RKO (cell line): ENCODE results near the gene SP4.

ENCODE experiments used
- DNase-seq: peaks from one replicate; pipeline ENCODE4 v3.0.0-alpha.2; 2016; ENCODE audit warnings: low spot score

SP4 gene

GRCh38 chr7:21443149-21443841, 15.4 kb downstream of the SP4 start:
- DNase-seq = no peak

- no peak for DNase-seq
Measured at GRCh38 chr7:21448974-21449373, 21.1 kb downstream of the SP4 start.

- no peak for DNase-seq
Measured at GRCh38 chr7:21450076-21450475, 22.2 kb downstream of the SP4 start.

- no peak for DNase-seq
Measured at GRCh38 chr7:21450941-21451340, 23.1 kb downstream of the SP4 start.

- no peak for DNase-seq
Measured at GRCh38 chr7:21454182-21454581, 26.3 kb downstream of the SP4 start.

GRCh38 chr7:21454906-21455305, 27.0 kb downstream of the SP4 start:
- DNase-seq = no peak

GRCh38 chr7:21461282-21461681, 33.4 kb downstream of the SP4 start:
- no peak for DNase-seq

GRCh38 chr7:21462081-21462480, 34.2 kb downstream of the SP4 start:
- no peak for DNase-seq

- no peak for DNase-seq
Measured at GRCh38 chr7:21463524-21463923, 35.6 kb downstream of the SP4 start.

GRCh38 chr7:21468969-21469368, 41.1 kb downstream of the SP4 start:
- no peak for DNase-seq

- no peak for DNase-seq
Measured at GRCh38 chr7:21469894-21470293, 42.0 kb downstream of the SP4 start.

- DNase-seq = no peak
Measured at GRCh38 chr7:21472029-21472428, 44.1 kb downstream of the SP4 start.

GRCh38 chr7:21476429-21476828, 48.5 kb downstream of the SP4 start:
- DNase-seq = no peak

- DNase-seq = no peak
Measured at GRCh38 chr7:21480693-21481403, 53.0 kb downstream of the SP4 start.

GRCh38 chr7:21486511-21486910, 58.6 kb downstream of the SP4 start:
- no peak for DNase-seq

- no peak for DNase-seq
Measured at GRCh38 chr7:21495731-21496130, 67.8 kb downstream of the SP4 start.

- DNase-seq = no peak
Measured at GRCh38 chr7:21497072-21497471, 69.2 kb downstream of the SP4 start.

- DNase-seq = no peak
Measured at GRCh38 chr7:21500117-21500832, 72.4 kb downstream of the SP4 start.

GRCh38 chr7:21504021-21504420, 76.1 kb downstream of the SP4 start:
- no peak for DNase-seq

GRCh38 chr7:21507627-21508343, 79.9 kb downstream of the SP4 start:
- DNase-seq = no peak

- DNase-seq = no peak
Measured at GRCh38 chr7:21508538-21508937, 80.7 kb downstream of the SP4 start.

GRCh38 chr7:21514062-21514461, 86.2 kb downstream of the SP4 start:
- DNase-seq = no peak

- DNase-seq = no peak
Measured at GRCh38 chr7:21524680-21525079, 96.8 kb downstream of the SP4 start.
